ENCODE data around the gene CDK6. TPM values are rescaled to one million over a fixed set of nuclear protein-coding genes. Genes with fewer than 3 reads are reported as not detected.

CDK6 gene
- total and polyA plus RNA-seq, 2 of the 8 experiments (the other 6 are each of a cell fraction or from before 2014, with no cell fraction given), result 5.9 to 18.9 TPM

- TF ChIP-seq RXRA (IDR thresholded peaks at IDR 0.05; ENCODE audit: insufficient read depth, low read depth, low read length) (no peak), PHF8 (conservative IDR thresholded peaks at IDR 0.05; ENCODE audit: low read depth, low read length) (no peak), MAFK (IDR thresholded peaks at IDR 0.05; ENCODE audit: low read depth, low read length) (no peak), YY1 (IDR thresholded peaks at IDR 0.05; ENCODE audit: low read depth, low read length) (no peak), TAF1 (IDR thresholded peaks at IDR 0.05; ENCODE audit: low read depth, low read length) (no peak), ZNF274 (IDR thresholded peaks at IDR 0.05; ENCODE audit: borderline replicate concordance, extremely low read depth, low read length) (no peak)
Observed at GRCh38 chr7:92698237-92698841, 138.0 kb downstream of the CDK6 start (continued).

Data from H1 (cell line).